ENCODE results near the gene IDS. TPM values are rescaled to one million over a fixed set of nuclear protein-coding genes. Genes with fewer than 3 reads are reported as not detected.

IDS gene
- total RNA-seq, 1 experiment from 2014 or later: 13.3 TPM

DNA sequence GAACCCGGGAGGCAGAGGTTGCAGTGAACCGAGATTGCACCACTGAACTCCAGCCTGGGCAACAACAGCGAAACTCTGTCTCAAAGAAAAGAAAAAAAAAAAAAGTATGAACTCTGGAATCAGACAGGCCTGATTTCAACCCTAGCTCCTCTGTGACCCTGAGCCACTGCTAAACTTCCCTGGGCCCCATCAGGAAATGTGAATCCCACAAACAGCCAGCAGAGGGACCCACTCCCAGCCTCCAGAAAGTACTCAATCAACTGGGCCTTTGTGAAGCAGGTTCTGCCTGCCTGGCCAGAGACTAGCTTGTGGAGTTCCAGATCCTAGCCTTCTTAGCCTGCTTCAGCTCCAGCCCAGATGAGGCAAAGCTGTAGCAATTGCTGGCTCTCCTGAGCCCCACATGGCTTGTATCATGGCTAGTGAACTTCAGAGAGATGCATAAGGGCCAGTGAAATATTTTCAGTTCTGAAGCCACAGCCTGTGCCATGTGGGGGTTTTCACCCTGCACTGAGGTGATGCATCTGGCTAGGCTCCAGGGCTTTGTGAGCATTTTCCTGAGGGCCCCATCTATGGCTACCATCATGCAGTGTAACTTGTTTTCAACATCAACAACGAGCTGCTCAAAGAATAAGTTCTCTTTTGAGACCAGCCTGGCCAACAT is 7.2 kb upstream of the IDS start:
- Mint-ChIP-seq H3K27me3 (ENCODE audit: low read depth) (peaks cover 19% of the 10 kb centered on the region), H3K27ac (no peak overlapping the region), H3K9me3 (no peaks in the 10 kb centered on the region), H3K36me3 (no peaks in the 10 kb centered on the region), H3K4me1 (peaks cover 3% of the 10 kb centered on the region; the same call in 1 of the 2 replicates), H3K4me3 (no peak overlapping the region)
- POLR2A ChIA-PET: interaction anchor here (1.2 kb wide), 1 partner anchor 27 kb away, joined by 6 read pairs; no protein-coding TSS in a partner anchor
- TF ChIP-seq SP1 (CRISPR knock-in tag; conservative IDR thresholded peaks at IDR 0.05): no peak
- TF ChIP-seq, protein P1, sequence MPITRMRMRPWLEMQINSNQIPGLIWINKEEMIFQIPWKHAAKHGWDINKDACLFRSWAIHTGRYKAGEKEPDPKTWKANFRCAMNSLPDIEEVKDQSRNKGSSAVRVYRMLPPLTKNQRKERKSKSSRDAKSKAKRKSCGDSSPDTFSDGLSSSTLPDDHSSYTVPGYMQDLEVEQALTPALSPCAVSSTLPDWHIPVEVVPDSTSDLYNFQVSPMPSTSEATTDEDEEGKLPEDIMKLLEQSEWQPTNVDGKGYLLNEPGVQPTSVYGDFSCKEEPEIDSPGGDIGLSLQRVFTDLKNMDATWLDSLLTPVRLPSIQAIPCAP (CRISPR knock-in tag; IDR thresholded peaks at IDR 0.05): no peak
- TF ChIP-seq ZNF396 (CRISPR knock-in tag; IDR thresholded peaks at IDR 0.05; ENCODE audit: borderline replicate concordance): no peak
- TF ChIP-seq, protein P2, sequence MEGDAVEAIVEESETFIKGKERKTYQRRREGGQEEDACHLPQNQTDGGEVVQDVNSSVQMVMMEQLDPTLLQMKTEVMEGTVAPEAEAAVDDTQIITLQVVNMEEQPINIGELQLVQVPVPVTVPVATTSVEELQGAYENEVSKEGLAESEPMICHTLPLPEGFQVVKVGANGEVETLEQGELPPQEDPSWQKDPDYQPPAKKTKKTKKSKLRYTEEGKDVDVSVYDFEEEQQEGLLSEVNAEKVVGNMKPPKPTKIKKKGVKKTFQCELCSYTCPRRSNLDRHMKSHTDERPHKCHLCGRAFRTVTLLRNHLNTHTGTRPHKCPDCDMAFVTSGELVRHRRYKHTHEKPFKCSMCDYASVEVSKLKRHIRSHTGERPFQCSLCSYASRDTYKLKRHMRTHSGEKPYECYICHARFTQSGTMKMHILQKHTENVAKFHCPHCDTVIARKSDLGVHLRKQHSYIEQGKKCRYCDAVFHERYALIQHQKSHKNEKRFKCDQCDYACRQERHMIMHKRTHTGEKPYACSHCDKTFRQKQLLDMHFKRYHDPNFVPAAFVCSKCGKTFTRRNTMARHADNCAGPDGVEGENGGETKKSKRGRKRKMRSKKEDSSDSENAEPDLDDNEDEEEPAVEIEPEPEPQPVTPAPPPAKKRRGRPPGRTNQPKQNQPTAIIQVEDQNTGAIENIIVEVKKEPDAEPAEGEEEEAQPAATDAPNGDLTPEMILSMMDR (IDR thresholded peaks at IDR 0.05): 0 out of 2 replicates have a peak, but pooled peaks have one; percentile 23
- peak; percentile 48 for DNase-seq (ENCODE audit: low spot score)
- peak; percentile 89 for ATAC-seq
- CTCF ChIA-PET: interaction anchor here (0.6 to 2.4 kb wide), 17 partner anchors 10 to 252 kb away, joined by 3 to 33 read pairs (median 4); partner anchors contain the start of gene EOLA1

DNA sequence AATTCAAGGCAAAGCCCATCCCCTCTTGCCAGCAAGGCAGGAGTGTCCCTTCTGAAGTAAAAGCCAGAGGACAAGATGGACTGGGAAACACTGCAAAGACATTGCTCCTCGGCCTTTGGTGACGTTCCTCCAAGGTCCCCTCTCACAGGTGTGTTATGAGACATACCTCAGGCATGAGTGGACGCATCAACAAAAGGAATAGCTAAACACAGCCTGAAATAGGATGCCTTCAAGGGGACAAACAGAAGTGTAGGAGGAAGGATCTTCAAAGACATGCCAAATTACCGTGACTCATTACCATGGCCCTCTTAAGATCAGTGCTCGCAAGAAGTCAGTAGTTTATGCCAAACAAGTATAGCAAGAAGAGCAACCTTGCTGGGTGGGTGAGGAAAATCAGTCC is 6.0 kb upstream of the IDS start:
- DNase-seq (ENCODE audit: low spot score) (no peak), ATAC-seq (no peak)
- Mint-ChIP-seq H3K9me3 (no peaks in the 10 kb centered on the region), H3K4me3 (no peak overlapping the region), H3K27ac (no peak overlapping the region), H3K4me1 (peaks cover 3% of the 10 kb centered on the region; the same call in 1 of the 2 replicates), H3K36me3 (no peaks in the 10 kb centered on the region), H3K27me3 (ENCODE audit: low read depth) (peaks cover 21% of the 10 kb centered on the region)
- POLR2A ChIA-PET: no interaction called here
- CTCF ChIA-PET: interaction anchor here (1.0 to 1.7 kb wide), 3 partner anchors 11 to 29 kb away, joined by 3 to 33 read pairs (median 4); partner anchors contain the start of gene EOLA1
- no peak for TF ChIP-seq ZNF232 (CRISPR knock-in tag; IDR thresholded peaks at IDR 0.05)
- TF ChIP-seq TCF7 (CRISPR knock-in tag; IDR thresholded peaks at IDR 0.05; ENCODE audit: low read depth): no peak
- TF ChIP-seq, protein P2 (IDR thresholded peaks at IDR 0.05): no peak
- TF ChIP-seq MLX (CRISPR knock-in tag; IDR thresholded peaks at IDR 0.05): no peak
- TF ChIP-seq ZNF263 (CRISPR knock-in tag; IDR thresholded peaks at IDR 0.05; ENCODE audit: low read depth): no peak
- TF ChIP-seq NR3C1 (CRISPR knock-in tag; conservative IDR thresholded peaks at IDR 0.05; ENCODE audit: low read depth): no peak
- TF ChIP-seq ZNF317 (CRISPR knock-in tag; IDR thresholded peaks at IDR 0.05; ENCODE audit: borderline replicate concordance, low read depth): no peak
- TF ChIP-seq USF1 (CRISPR knock-in tag; IDR thresholded peaks at IDR 0.05): no peak
- TF ChIP-seq, protein P3, sequence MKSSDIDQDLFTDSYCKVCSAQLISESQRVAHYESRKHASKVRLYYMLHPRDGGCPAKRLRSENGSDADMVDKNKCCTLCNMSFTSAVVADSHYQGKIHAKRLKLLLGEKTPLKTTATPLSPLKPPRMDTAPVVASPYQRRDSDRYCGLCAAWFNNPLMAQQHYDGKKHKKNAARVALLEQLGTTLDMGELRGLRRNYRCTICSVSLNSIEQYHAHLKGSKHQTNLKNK (CRISPR knock-in tag; IDR thresholded peaks at IDR 0.05): no peak
- TF ChIP-seq ZNF423 (CRISPR knock-in tag; IDR thresholded peaks at IDR 0.05): no peak
- no peak for TF ChIP-seq FOXP1 (CRISPR knock-in tag; IDR thresholded peaks at IDR 0.05; ENCODE audit: borderline replicate concordance)
- TF ChIP-seq FOXP4 (CRISPR knock-in tag; IDR thresholded peaks at IDR 0.05): no peak
- no peak for TF ChIP-seq NFATC4 (CRISPR knock-in tag; IDR thresholded peaks at IDR 0.05)
